IMR-90 (cell line): Measurements from ENCODE around the gene CHRNA7. TPM values are rescaled to one million over a fixed set of nuclear protein-coding genes. Genes with fewer than 3 reads are reported as not detected.

Source experiments
- ATAC-seq: fragments of 200-7000 bp; cut with Tn5 transposase; 2 replicates; pipeline ENCODE4 v1.9.1; 2020; ENCODE audit warnings: low read depth, mild to moderate bottlenecking, moderate library complexity
- BruUV-seq: library from RNA; stranded (reverse); fragments of 400-500 nt; replicated peaks from 2 replicates; lab custom pipeline; 2021; lab: Mats Ljungman, UMichigan
- CTCF ChIA-PET: fragments of 300-600 bp; formaldehyde crosslinking; extraction: SDS; loops from one replicate; lab custom pipeline; 2021; ENCODE audit warnings: antibody characterized with exemption; lab: Yijun Ruan, JAX
- POLR2A ChIA-PET: fragments of 300-600 bp; sonication (Branson Sonifier 250); formaldehyde crosslinking; loops from one replicate; lab custom pipeline; 2022; ENCODE audit warnings: antibody characterized with exemption; ENCODE audit not compliant: unreplicated experiment; lab: Charles Lee
- DNase-seq: peaks from one replicate; pipeline ENCODE4 v3.0.0; 2013
- H2AFZ ChIP-seq: replicated peaks from 2 replicates; pipeline ENCODE3; 2013; ENCODE audit warnings: low read length, mild to moderate bottlenecking; ENCODE audit not compliant: poor library complexity
- H2AK5ac ChIP-seq: 2 replicates; pipeline ENCODE4 v1.6.1; 2013; ENCODE audit warnings: low read depth, low read length, inconsistent platforms
- H2AK9ac ChIP-seq: replicated peaks from 2 replicates; pipeline ENCODE3; 2013; ENCODE audit warnings: mild to moderate bottlenecking, low read depth, low read length, moderate library complexity; ENCODE audit not compliant: poor library complexity
- H2BK120ac ChIP-seq: 2 replicates; pipeline ENCODE4 v1.6.1; 2013; ENCODE audit warnings: low read depth, low read length, inconsistent platforms
- H2BK15ac ChIP-seq: 3 replicates; pipeline ENCODE4 v1.6.1; 2013; ENCODE audit warnings: low read depth, low read length, inconsistent platforms
- H2BK20ac ChIP-seq: 2 replicates; pipeline ENCODE4 v1.6.1; 2013; ENCODE audit warnings: low read depth, mild to moderate bottlenecking, inconsistent platforms, low read length, moderate library complexity
- H2BK5ac ChIP-seq: 2 replicates; pipeline ENCODE4 v1.6.1; 2013; ENCODE audit warnings: mild to moderate bottlenecking, low read depth, low read length, inconsistent platforms; ENCODE audit not compliant: poor library complexity, severe bottlenecking
- H3K14ac ChIP-seq: replicated peaks from 2 replicates; pipeline ENCODE4 v1.6.1; 2013; ENCODE audit warnings: low read depth, low read length, inconsistent platforms
- H3K18ac ChIP-seq: 2 replicates; pipeline ENCODE4 v1.6.1; 2013; ENCODE audit warnings: low read depth, low read length, control low read depth
- H3K23ac ChIP-seq: 2 replicates; pipeline ENCODE4 v1.6.1; 2013; ENCODE audit warnings: low read depth, low read length, inconsistent platforms
- H3K27ac ChIP-seq: 2 replicates; pipeline ENCODE4 v1.5.1; 2013; ENCODE audit warnings: mild to moderate bottlenecking, control low read depth, low read length; ENCODE audit not compliant: insufficient read depth
- H3K27me3 ChIP-seq: 2 replicates; pipeline ENCODE4 v1.6.1; 2013; ENCODE audit warnings: low read length; ENCODE audit not compliant: control insufficient read depth, insufficient read depth
- H3K36me3 ChIP-seq: 2 replicates; pipeline ENCODE4 v1.6.1; 2013; ENCODE audit warnings: low read length, mixed read lengths; ENCODE audit not compliant: control insufficient read depth, insufficient read depth
- H3K4ac ChIP-seq: 2 replicates; pipeline ENCODE4 v1.6.1; 2013; ENCODE audit warnings: low read depth, low read length, inconsistent platforms
- H3K4me1 ChIP-seq: 2 replicates; pipeline ENCODE4 v1.6.1; 2013; ENCODE audit warnings: low read length, mixed read lengths; ENCODE audit not compliant: control insufficient read depth, insufficient read depth
- H3K4me2 ChIP-seq: 2 replicates; pipeline ENCODE4 v1.6.1; 2013; ENCODE audit warnings: low read depth, mild to moderate bottlenecking, control low read depth, low read length, moderate library complexity
- H3K4me3 ChIP-seq: 2 replicates; pipeline ENCODE4 v1.5.1; 2013; ENCODE audit warnings: low read depth, mild to moderate bottlenecking, control low read depth, low read length, moderate library complexity; ENCODE audit not compliant: insufficient read depth
- H3K56ac ChIP-seq: 2 replicates; pipeline ENCODE4 v1.6.1; 2013; ENCODE audit warnings: low read length, inconsistent platforms; ENCODE audit not compliant: insufficient read depth; ENCODE audit errors: extremely low read depth
- H3K79me1 ChIP-seq, 2 experiments: 2 replicates each; pipeline ENCODE4 v1.6.1; 2013; ENCODE audit warnings: low read length in 2 of 2, inconsistent platforms in 1 of 2, low read depth in 1 of 2
- H3K9ac ChIP-seq: 2 replicates; pipeline ENCODE4 v1.6.1; 2013; ENCODE audit warnings: low read depth, low read length, control low read depth
- H3K9me1 ChIP-seq: 2 replicates; pipeline ENCODE4 v1.6.1; 2013; ENCODE audit warnings: low read length, inconsistent platforms; ENCODE audit not compliant: insufficient read depth
- H3K9me3 ChIP-seq: 2 replicates; pipeline ENCODE4 v1.6.1; 2013; ENCODE audit warnings: low read length; ENCODE audit not compliant: control insufficient read depth, insufficient read depth
- H4K20me1 ChIP-seq: 2 replicates; pipeline ENCODE4 v1.6.1; 2013; ENCODE audit warnings: low read length, inconsistent platforms; ENCODE audit not compliant: insufficient read depth
- H4K5ac ChIP-seq: 2 replicates; pipeline ENCODE4 v1.6.1; 2013; ENCODE audit warnings: mild to moderate bottlenecking, low read depth, low read length, control low read depth
- H4K8ac ChIP-seq, 2 experiments: 2 replicates each; pipeline ENCODE4 v1.6.1; 2013; ENCODE audit warnings: low read depth in 2 of 2, low read length in 2 of 2, control low read depth in 1 of 2, inconsistent platforms in 1 of 2
- H4K91ac ChIP-seq: 2 replicates; pipeline ENCODE4 v1.6.1; 2013; ENCODE audit warnings: low read depth, low read length, inconsistent platforms; ENCODE audit not compliant: insufficient read depth
- BHLHE40 ChIP-seq: fragments of 150-350 bp; IDR thresholded peaks from 2 replicates; pipeline ENCODE4 v1.6.1; 2016; ENCODE audit warnings: mild to moderate bottlenecking, low read depth, low read length
- CEBPB ChIP-seq: IDR thresholded peaks from 2 replicates; pipeline ENCODE4 v1.6.1; 2012; ENCODE audit warnings: low read depth, low read length, improper control_type of control experiment
- CHD1 ChIP-seq: IDR thresholded peaks from 2 replicates; pipeline ENCODE4 v1.6.1; 2012; ENCODE audit warnings: low read depth, low read length, improper control_type of control experiment
- CTCF ChIP-seq: conservative IDR thresholded peaks from 2 replicates; pipeline ENCODE4 v1.5.1; 2012; ENCODE audit warnings: mild to moderate bottlenecking, low read depth, low read length, improper control_type of control experiment
- ELK1 ChIP-seq: fragments of 150-350 bp; IDR thresholded peaks from 2 replicates; pipeline ENCODE4 v1.6.1; 2016; ENCODE audit warnings: low read depth, mild to moderate bottlenecking, low read length, moderate library complexity, borderline replicate concordance
- FOS ChIP-seq: fragments of 150-350 bp; IDR thresholded peaks from 2 replicates; pipeline ENCODE4 v1.6.1; 2016; ENCODE audit warnings: low read depth, low read length
- MAFK ChIP-seq: IDR thresholded peaks from 2 replicates; pipeline ENCODE4 v1.6.1; 2012; ENCODE audit warnings: low read depth, low read length, improper control_type of control experiment
- MAZ ChIP-seq: IDR thresholded peaks from 2 replicates; pipeline ENCODE4 v1.6.1; 2012; ENCODE audit warnings: low read depth, mild to moderate bottlenecking, low read length, improper control_type of control experiment, moderate library complexity, borderline replicate concordance
- MXI1 ChIP-seq: IDR thresholded peaks from 2 replicates; pipeline ENCODE4 v1.6.1; 2012; ENCODE audit warnings: low read depth, mild to moderate bottlenecking, low read length, moderate library complexity, borderline replicate concordance
- NFE2L2 ChIP-seq: fragments of 150-350 bp; IDR thresholded peaks from 2 replicates; pipeline ENCODE4 v1.6.1; 2016; ENCODE audit warnings: low read depth, mild to moderate bottlenecking, low read length
- POLR2A ChIP-seq: IDR thresholded peaks from 2 replicates; pipeline ENCODE4 v1.6.1; 2012; ENCODE audit warnings: mild to moderate bottlenecking, low read depth, low read length
- RAD21 ChIP-seq: IDR thresholded peaks from 2 replicates; pipeline ENCODE4 v1.6.1; 2012; ENCODE audit warnings: low read length, improper control_type of control experiment
- RCOR1 ChIP-seq: IDR thresholded peaks from 2 replicates; pipeline ENCODE4 v1.6.1; 2012; ENCODE audit warnings: mild to moderate bottlenecking, low read length, improper control_type of control experiment; ENCODE audit not compliant: insufficient replicate concordance
- RFX5 ChIP-seq: IDR thresholded peaks from 2 replicates; pipeline ENCODE4 v1.8.0; 2012; ENCODE audit warnings: low read depth, mild to moderate bottlenecking, low read length, moderate library complexity
- SMC3 ChIP-seq: fragments of 150-350 bp; IDR thresholded peaks from 2 replicates; pipeline ENCODE4 v1.6.1; 2016; ENCODE audit warnings: low read depth, mild to moderate bottlenecking, antibody characterized with exemption, low read length, moderate library complexity
- USF2 ChIP-seq: fragments of 150-350 bp; IDR thresholded peaks from 2 replicates; pipeline ENCODE4 v1.6.1; 2017; ENCODE audit warnings: mild to moderate bottlenecking, antibody characterized with exemption, low read length, low read depth
- WGBS, 2 experiments: methylation state at CpG; one replicate each; pipeline versions ENCODE4 v1.1.5 to v1.1.7; 2013; ENCODE audit warnings: missing lambda C conversion rate in 2 of 2; ENCODE audit not compliant: insufficient read length in 1 of 2; ENCODE audit errors: extremely low coverage in 2 of 2; 5-methylcytosine and 5-hydroxymethylcytosine counted together
- dilution Hi-C: fragments of 300-500 bp; cut with HindIII; formaldehyde crosslinking; loops from one replicate; pipeline ENCODE4 v1.14.3; 2018; ENCODE audit warnings: low sequenced_read_pairs; ENCODE audit not compliant: unreplicated experiment
- in situ Hi-C: fragments of 300-500 bp; cut with MboI; formaldehyde crosslinking; loops from 3 replicates; pipeline ENCODE4 v1.14.3; 2019; ENCODE audit warnings: low sequenced_read_pairs, inconsistent platforms, mixed read lengths
- intact Hi-C: fragments of 100-400 bp; cut with micrococcal nuclease; formaldehyde crosslinking; loops from 2 replicates; pipeline ENCODE4 v1.10.0; 2022
- polyA plus RNA-seq, 3 experiments: library from polyadenylated mRNA; depleted of rRNA; stranded (reverse); fragments of >200 nt; gene quantifications; 2 replicates each; pipeline ENCODE4 v1.2.3, GENCODE V29; 2012; ENCODE audit warnings: low replicate concordance in 1 of 3
- total RNA-seq: library from RNA; depleted of rRNA; stranded (reverse); fragments of >200 nt; gene quantifications from 2 replicates; pipeline ENCODE4 v1.2.3, GENCODE V29; 2012

CHRNA7 gene
- total and polyA plus RNA-seq, 2 of the 4 experiments (the other 2 are of a cell fraction): 0.10 TPM; not detected in 1

- no TSS peak for BruUV-seq
- Histone ChIP-seq H2BK5ac (no peak overlapping the region), H3K4me1 (no peaks in the 10 kb centered on the region), H3K23ac (no peak overlapping the region), H3K27ac (no peak overlapping the region), H4K20me1 (no peaks in the 10 kb centered on the region), H3K9me1 (no peaks in the 10 kb centered on the region), H3K4me3 (no peak overlapping the region), H3K4me2 (no peak overlapping the region), H2AK5ac (no peak overlapping the region), H3K9me3 (no peaks in the 10 kb centered on the region), H3K36me3 (no peaks in the 10 kb centered on the region), H2BK120ac (no peak overlapping the region), H3K4ac (no peak overlapping the region), H2BK15ac (no peak overlapping the region), H3K18ac (no peak overlapping the region), H3K56ac (no peak overlapping the region), H3K27me3 (no peaks in the 10 kb centered on the region), H2AK9ac (no peak overlapping the region), H4K91ac (no peak overlapping the region), H3K79me1 (no peaks in the 10 kb centered on the region), H3K14ac (no peak overlapping the region), H2AFZ (no peak overlapping the region), H3K9ac (no peak overlapping the region), H4K8ac (no peak overlapping the region), H2BK20ac (no peak overlapping the region), H4K5ac (no peak overlapping the region)
- no peak for ATAC-seq
- in situ Hi-C loops (no loop called here), intact Hi-C loops (no loop called here), dilution Hi-C loops (no loop called here)
- ChIA-PET POLR2A (no interaction called here), CTCF (interaction anchor here (0.7 kb wide), 1 partner anchor 37 kb away, joined by 3 read pairs; no protein-coding TSS in a partner anchor)
- no peak for TF ChIP-seq BHLHE40
- no peak for TF ChIP-seq RCOR1
- no peak for TF ChIP-seq MAFK
- no peak for TF ChIP-seq RAD21
- TF ChIP-seq MAZ: no peak
- no peak for TF ChIP-seq ELK1
- no peak for TF ChIP-seq CEBPB
- TF ChIP-seq CHD1: no peak
- no peak for TF ChIP-seq POLR2A
- TF ChIP-seq USF2: no peak
- TF ChIP-seq NFE2L2: no peak
- TF ChIP-seq SMC3: no peak
- no peak for TF ChIP-seq FOS
- TF ChIP-seq RFX5: no peak
- no peak for TF ChIP-seq MXI1
- no peak for TF ChIP-seq CTCF
- DNase-seq: no peak
- 0% methylated on average over 3 of the region's 5 CpGs; no CpG with 5 or more reads in 1 of the 2 experiments for WGBS, 2 experiments
These were observed 23.4 kb downstream of the CHRNA7 start for GRCh38 chr15:32053719-32054118.
